NOMO-1 (cell line): ENCODE measurements around the gene CNMD.
"Not testable (repeated sequence)": the region's sequence is repeated elsewhere in the genome, so short reads cannot be mapped to it uniquely, and the experiment has no call there.

ENCODE experiments used
- DNase-seq, 2 experiments: peaks; one replicate each; lab custom pipeline; 2025; ENCODE audit not compliant: unreplicated experiment in 2 of 2; lab: John Stamatoyannopoulos, UW

Gene CNMD

GRCh38 chr13:52746141-52746540 lies 6.5 kb upstream of the CNMD start:
- no peak for DNase-seq

- no peak for DNase-seq
These were observed 5.3 kb upstream of the CNMD start for GRCh38 chr13:52744842-52745375.

GRCh38 chr13:52743988-52744387 lies 4.4 kb upstream of the CNMD start:
- no peak for DNase-seq

GRCh38 chr13:52743569-52743968 lies 3.9 kb upstream of the CNMD start:
- DNase-seq, result no peak

DNA sequence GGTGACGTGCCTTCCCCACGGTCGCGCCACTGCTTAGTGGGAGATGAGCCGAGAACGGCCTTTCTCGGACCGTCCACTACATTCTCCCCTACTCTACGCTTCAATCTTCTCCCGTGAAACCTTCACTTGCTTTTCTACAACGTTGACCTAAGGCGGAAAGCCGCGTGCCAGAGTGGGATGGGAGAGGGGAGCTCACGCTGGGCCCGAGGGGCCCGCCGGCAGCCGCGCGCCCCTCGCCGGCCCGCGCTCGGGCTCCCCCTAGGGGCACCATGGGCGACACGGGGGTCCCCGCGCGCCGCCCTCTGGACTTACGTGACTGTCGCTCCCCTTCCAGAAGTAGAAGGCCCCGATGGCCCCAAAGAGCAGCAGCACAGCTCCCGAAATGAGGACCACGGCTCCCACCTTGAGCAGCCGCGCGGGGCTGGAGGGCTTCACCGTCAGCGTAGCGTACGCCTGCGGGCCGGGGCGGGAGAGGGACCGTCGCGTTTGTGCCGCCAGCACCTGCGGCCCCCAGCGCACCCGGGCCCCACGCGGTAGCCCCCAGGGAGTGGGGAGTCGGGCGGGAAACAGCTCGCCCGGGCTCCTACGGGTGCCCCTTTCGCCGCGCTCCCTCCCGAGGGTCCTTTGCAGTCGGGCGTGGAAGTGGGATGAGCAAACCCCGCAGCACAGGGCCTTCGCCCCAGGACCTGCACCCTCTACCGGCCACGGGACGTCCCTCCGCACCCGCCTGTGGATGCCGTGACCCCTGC lies 727 bp downstream of the CNMD start:
- no peak for DNase-seq

- DNase-seq, result no peak
These were observed 1.7 kb downstream of the CNMD start for GRCh38 chr13:52737965-52738364.

DNA sequence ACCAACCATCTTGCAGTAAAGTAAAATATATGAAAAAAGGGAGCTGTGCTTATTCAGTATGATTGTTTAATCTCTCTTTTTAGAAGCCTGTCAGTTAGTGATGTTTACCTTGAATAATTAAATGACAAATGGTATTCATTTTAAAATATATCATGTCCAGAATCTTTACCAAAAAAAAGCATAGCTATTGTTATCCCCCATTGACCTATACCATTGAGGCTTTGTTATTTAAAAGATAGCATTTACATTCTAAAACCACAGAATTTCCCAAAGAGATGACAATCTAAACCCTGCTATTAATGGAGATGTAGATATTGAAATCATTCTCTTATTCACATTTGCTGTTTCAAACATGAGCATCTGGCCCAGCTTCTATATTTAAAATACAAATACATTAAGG lies 2.2 kb downstream of the CNMD start:
- no peak for DNase-seq

DNA sequence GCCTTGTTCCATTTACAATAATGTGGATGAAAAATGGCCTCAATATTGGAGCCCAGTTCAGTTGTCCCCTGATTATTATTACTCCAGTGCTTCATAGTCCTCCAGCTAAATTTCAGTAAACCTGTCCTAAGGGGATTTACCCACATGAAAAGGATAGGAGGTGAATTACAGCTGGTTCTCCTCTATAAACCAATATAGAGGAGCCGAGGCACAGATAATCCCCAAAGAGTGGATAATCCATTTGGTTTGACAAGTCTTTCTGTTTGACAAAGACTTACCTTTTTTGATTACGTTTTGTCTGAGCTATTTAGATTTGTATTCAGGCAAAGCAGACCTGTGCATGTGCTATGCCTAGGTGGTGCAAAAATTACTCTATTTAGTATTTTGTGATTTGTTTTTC lies 2.7 kb downstream of the CNMD start:
- no peak for DNase-seq

DNA sequence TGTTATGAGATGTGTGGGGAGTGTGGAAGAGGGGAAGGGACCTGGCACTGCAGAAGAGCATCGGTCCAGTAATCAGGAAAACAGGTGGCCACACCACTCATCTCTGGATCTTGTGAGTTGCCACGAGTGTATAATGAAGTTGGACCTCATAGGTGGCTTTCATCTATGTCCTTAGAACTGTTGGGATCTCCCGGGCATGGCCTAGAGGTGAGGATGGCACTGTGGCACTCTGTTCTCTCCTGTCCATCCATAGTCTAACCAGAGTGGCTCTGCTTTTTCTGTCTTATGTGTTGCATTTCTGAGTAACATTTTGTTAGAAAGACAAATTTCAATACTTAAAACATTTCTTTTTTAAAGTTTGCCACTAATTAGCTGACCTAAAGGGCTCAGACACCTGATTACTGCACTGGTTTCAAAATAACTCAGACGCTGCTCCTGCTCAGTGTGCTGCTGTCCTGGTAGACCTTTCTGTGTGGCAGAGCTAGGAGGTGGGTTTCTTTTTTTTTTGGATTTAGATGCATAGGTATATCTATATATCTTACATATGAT lies 5.5 kb downstream of the CNMD start:
- DNase-seq, result no peak

GRCh38 chr13:52726258-52726657 lies 13.4 kb downstream of the CNMD start:
- DNase-seq, result no peak

DNA sequence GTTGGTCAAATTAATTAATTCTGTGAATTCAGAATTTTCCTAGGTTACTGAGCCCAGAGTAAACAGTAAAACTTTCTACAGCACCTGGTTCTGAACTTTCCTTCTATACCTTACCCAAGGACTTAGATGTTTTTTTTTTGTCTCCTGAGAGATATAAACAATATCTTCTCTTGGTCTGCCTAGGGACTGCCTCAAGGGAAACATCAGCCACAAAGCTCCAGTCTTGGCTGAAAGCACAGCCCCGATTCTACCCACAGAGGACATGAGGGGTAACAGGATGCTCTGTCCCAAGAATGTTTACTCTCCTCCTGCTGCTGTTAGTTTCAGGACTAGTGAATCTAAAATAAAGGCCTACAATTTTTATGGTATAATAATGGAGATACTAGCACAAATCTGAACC lies 14.3 kb downstream of the CNMD start:
- no peak for DNase-seq

- no peak for DNase-seq
These were observed 16.4 kb downstream of the CNMD start for GRCh38 chr13:52723181-52723580.

- DNase-seq, result not testable (repeated sequence)
These were observed 18.3 kb downstream of the CNMD start for GRCh38 chr13:52721356-52721755.

DNA sequence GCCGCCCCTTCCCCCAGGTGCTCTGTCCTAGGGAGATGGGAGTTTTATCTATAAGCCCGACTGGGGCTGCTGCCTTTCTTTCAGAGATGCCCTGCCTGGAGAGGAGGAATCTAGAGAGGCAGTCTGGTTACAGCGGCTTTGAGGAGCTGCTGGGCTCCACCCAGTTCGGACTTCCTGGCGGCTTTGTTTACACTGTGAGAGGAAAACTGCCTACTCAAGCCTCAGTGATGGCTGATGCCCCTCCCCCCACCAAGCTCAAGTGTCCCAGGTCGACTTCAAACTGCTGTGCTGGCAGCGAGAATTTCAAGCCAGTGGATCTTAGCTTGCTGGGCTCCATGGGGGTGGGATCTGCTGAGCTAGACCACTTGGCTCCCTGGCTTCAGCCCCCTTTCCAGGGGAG lies 18.7 kb downstream of the CNMD start:
- not testable (repeated sequence) for DNase-seq

DNA sequence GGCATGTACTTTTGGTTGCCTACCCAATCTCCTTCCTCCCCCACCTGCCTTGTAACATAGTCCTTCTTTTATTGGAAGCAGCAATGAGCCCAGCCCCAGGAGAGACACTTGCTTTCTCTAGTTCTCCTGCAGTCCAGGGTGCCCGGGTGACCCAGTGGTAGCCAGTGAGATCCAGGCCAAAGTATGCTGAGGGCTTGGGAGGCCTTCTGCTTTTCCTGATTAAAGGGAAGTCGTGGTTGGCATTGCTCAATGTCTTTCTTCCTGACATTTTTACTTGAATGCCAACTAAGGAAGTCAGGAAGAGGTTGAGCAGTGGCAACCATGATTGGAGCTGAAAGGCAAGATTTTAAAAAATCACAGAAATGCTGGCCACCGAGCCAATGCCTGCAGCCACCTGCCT lies 25.7 kb downstream of the CNMD start:
- DNase-seq, result peak in 1 of 2 experiments; percentile 12

DNA sequence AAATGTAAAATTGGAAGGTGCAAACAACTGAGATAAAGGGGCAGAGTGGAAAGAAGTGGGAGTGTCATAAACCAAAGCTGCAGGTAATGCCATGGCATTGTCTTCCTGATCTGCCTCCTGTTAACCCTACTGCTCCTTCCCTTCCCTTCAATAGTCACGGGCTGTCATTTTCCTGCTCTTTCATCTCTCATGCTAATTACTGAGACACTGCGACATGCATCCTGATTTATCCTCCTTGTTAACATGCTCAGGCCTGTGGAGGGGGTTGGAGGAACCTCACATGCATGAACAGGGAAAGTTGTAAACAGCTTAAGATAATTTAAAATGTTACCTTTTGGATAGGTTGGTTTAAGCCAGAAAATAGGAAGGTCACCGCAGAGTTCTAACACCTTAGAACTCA lies 27.2 kb downstream of the CNMD start:
- no peak for DNase-seq

GRCh38 chr13:52711286-52711685 lies 28.3 kb downstream of the CNMD start:
- DNase-seq, result no peak

- DNase-seq, result not testable (repeated sequence)
These were observed 31.4 kb downstream of the CNMD start for GRCh38 chr13:52708266-52708665.

GRCh38 chr13:52707375-52707774 lies 32.2 kb downstream of the CNMD start:
- DNase-seq, result no peak

GRCh38 chr13:52706081-52706480 lies 33.5 kb downstream of the CNMD start:
- DNase-seq, result no peak

GRCh38 chr13:52703482-52703881 lies 36.1 kb downstream of the CNMD start:
- DNase-seq, result no peak

GRCh38 chr13:52701728-52702465 lies 37.7 kb downstream of the CNMD start:
- no peak for DNase-seq
